Measurements from ENCODE around the gene GUCD1. TPM values are rescaled to one million over a fixed set of nuclear protein-coding genes. Genes with fewer than 3 reads are reported as not detected.

Gene GUCD1
- total and polyA plus RNA-seq, 10 of the 15 experiments (the other 5 are each of a cell fraction or from before 2014, with no cell fraction given): 56.0 to 177 (median 88.2) TPM

DNA sequence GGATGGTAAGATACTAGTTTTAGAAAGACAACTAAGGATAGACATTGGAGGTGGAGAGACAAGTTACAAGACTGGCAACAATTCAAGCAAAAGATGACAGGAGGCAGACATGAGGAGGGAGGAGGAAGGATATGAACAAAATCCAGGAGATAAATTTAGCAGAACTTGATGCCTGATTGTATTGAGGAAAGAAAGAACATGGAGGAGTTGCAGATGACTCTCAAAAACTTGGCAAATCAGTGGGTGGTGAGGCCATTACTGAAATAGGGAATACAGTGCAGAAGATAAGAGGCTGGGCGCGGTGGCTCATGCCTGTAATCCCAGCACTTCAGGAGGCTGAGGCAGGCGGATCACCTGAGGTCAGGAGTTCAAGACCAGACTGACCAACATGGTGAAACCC lies 62.5 kb downstream of the GUCD1 start (continued):
- TF ChIP-seq FOS (IDR thresholded peaks at IDR 0.05; ENCODE audit: borderline replicate concordance, extremely low read depth, insufficient read length) (no peak), SP1 (IDR thresholded peaks at IDR 0.05; ENCODE audit: low read depth, low read length) (no peak), ESRRA (IDR thresholded peaks at IDR 0.05; ENCODE audit: low read length) (no peak), EZH2 (IDR thresholded peaks at IDR 0.05; ENCODE audit: borderline replicate concordance, control insufficient read depth, low read depth, low read length) (no peak)
- TF ChIP-seq, protein P1, sequence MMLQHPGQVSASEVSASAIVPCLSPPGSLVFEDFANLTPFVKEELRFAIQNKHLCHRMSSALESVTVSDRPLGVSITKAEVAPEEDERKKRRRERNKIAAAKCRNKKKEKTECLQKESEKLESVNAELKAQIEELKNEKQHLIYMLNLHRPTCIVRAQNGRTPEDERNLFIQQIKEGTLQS (IDR thresholded peaks at IDR 0.05; ENCODE audit: borderline replicate concordance, extremely low read depth, low read depth, low read length): no peak

Other genes starting within 250 kb of the GUCD1 start
- 27.4 and 28.5 TPM in 2 replicates for gene ADORA2A, start 127.5 kb downstream of the GUCD1 start, total RNA-seq (2014; rRNA removed)
- 10.5 and 10.9 TPM in 2 replicates for gene ADORA2A, start 127.5 kb downstream of the GUCD1 start, total RNA-seq (2014; rRNA removed; fragmentation: Illumina TruSeq; extraction: Trizol)
- gene ADORA2A, start 127.5 kb downstream of the GUCD1 start, total RNA-seq (2021): 22.9 and 23.6 TPM in 2 replicates
- gene ADORA2A, start 127.5 kb downstream of the GUCD1 start, polyA plus RNA-seq (2011; rRNA removed): 16.2 and 31.2 TPM in 2 replicates
- 4.6 and 15.9 TPM in 2 replicates for gene ADORA2A, start 127.5 kb downstream of the GUCD1 start, polyA plus RNA-seq (2014; fragmentation: Illumina TruSeq; extraction: Trizol)
- 1 to 10 TPM in 1 of 2 experiments, under 1 TPM in 1; 0.69 to 1.6 TPM for gene ADORA2A, start 127.5 kb downstream of the GUCD1 start, polyA plus RNA-seq (2014; fragmentation: Nextera tagmentation; extraction: Ambion mirVana)
- gene ADORA2A, start 127.5 kb downstream of the GUCD1 start, polyA plus RNA-seq (2014; rRNA removed): 29.6 and 30.5 TPM in 2 replicates
- 10 to 100 TPM; 15.8 to 20.6 TPM for gene ADORA2A, start 127.5 kb downstream of the GUCD1 start, polyA plus RNA-seq (2016; fragmentation: Nextera tagmentation; extraction: Ambion mirVana)
- 2.5 and 2.8 TPM in 2 replicates for gene UPB1, start 59.8 kb downstream of the GUCD1 start, total RNA-seq (2014; rRNA removed)
- 3.4 and 3.5 TPM in 2 replicates for gene UPB1, start 59.8 kb downstream of the GUCD1 start, total RNA-seq (2014; rRNA removed; fragmentation: Illumina TruSeq; extraction: Trizol)
- gene UPB1, start 59.8 kb downstream of the GUCD1 start, total RNA-seq (2021): 3.3 and 3.9 TPM in 2 replicates
- 20.5 and 20.6 TPM in 2 replicates for gene UPB1, start 59.8 kb downstream of the GUCD1 start, polyA plus RNA-seq (2011; rRNA removed)
- 2.6 and 2.8 TPM in 2 replicates for gene UPB1, start 59.8 kb downstream of the GUCD1 start, polyA plus RNA-seq (2014; fragmentation: Illumina TruSeq; extraction: Trizol)
- 1 to 10 TPM; 2.9 to 4.5 TPM for gene UPB1, start 59.8 kb downstream of the GUCD1 start, polyA plus RNA-seq (2014; fragmentation: Nextera tagmentation; extraction: Ambion mirVana)
- gene UPB1, start 59.8 kb downstream of the GUCD1 start, polyA plus RNA-seq (2014; rRNA removed): 3.4 and 3.5 TPM in 2 replicates
- 1 to 10 TPM in 1 of 2 experiments, under 1 TPM in 1; 0.89 to 1.2 TPM for gene UPB1, start 59.8 kb downstream of the GUCD1 start, polyA plus RNA-seq (2016; fragmentation: Nextera tagmentation; extraction: Ambion mirVana)
- gene SNRPD3, start 861 bp upstream of the GUCD1 start, total RNA-seq (2014; rRNA removed): 175 and 179 TPM in 2 replicates
- gene SNRPD3, start 861 bp upstream of the GUCD1 start, total RNA-seq (2014; rRNA removed; fragmentation: Illumina TruSeq; extraction: Trizol): 254 and 257 TPM in 2 replicates
- 111 and 112 TPM in 2 replicates for gene SNRPD3, start 861 bp upstream of the GUCD1 start, total RNA-seq (2021)
- 68.4 and 121 TPM in 2 replicates for gene SNRPD3, start 861 bp upstream of the GUCD1 start, polyA plus RNA-seq (2011; rRNA removed)
- 324 and 433 TPM in 2 replicates for gene SNRPD3, start 861 bp upstream of the GUCD1 start, polyA plus RNA-seq (2014; fragmentation: Illumina TruSeq; extraction: Trizol)
- 100 to 1,000 TPM; 244 to 258 TPM for gene SNRPD3, start 861 bp upstream of the GUCD1 start, polyA plus RNA-seq (2014; fragmentation: Nextera tagmentation; extraction: Ambion mirVana)
- gene SNRPD3, start 861 bp upstream of the GUCD1 start, polyA plus RNA-seq (2014; rRNA removed): 197 and 228 TPM in 2 replicates
- 100 to 1,000 TPM; 240 to 251 TPM for gene SNRPD3, start 861 bp upstream of the GUCD1 start, polyA plus RNA-seq (2016; fragmentation: Nextera tagmentation; extraction: Ambion mirVana)
- gene LRRC75B, start 37.9 kb upstream of the GUCD1 start, total RNA-seq (2014; rRNA removed): 0.11 TPM in 2 replicates
- 0.09 and 0.18 TPM in 2 replicates for gene LRRC75B, start 37.9 kb upstream of the GUCD1 start, total RNA-seq (2014; rRNA removed; fragmentation: Illumina TruSeq; extraction: Trizol)
- 0.24 and 0.26 TPM in 2 replicates for gene LRRC75B, start 37.9 kb upstream of the GUCD1 start, total RNA-seq (2021)
- gene LRRC75B, start 37.9 kb upstream of the GUCD1 start, polyA plus RNA-seq (2011; rRNA removed): 0.68 and 0.98 TPM in 2 replicates
- 0.09 TPM in 1 of 2 replicates, not detected in the other for gene LRRC75B, start 37.9 kb upstream of the GUCD1 start, polyA plus RNA-seq (2014; fragmentation: Illumina TruSeq; extraction: Trizol)
- not detected for gene LRRC75B, start 37.9 kb upstream of the GUCD1 start, polyA plus RNA-seq (2014; fragmentation: Nextera tagmentation; extraction: Ambion mirVana)
- gene LRRC75B, start 37.9 kb upstream of the GUCD1 start, polyA plus RNA-seq (2014; rRNA removed): 0.56 and 0.66 TPM in 2 replicates
- gene LRRC75B, start 37.9 kb upstream of the GUCD1 start, polyA plus RNA-seq (2016; fragmentation: Nextera tagmentation; extraction: Ambion mirVana): under 1 TPM in 1 of 2 experiments, not detected in 1; 0.10 TPM
- gene GGT1, start 48.1 kb upstream of the GUCD1 start, total RNA-seq (2014; rRNA removed): 8.0 and 8.4 TPM in 2 replicates
- gene GGT1, start 48.1 kb upstream of the GUCD1 start, total RNA-seq (2014; rRNA removed; fragmentation: Illumina TruSeq; extraction: Trizol): 4.1 and 5.0 TPM in 2 replicates
- 11.8 and 13.9 TPM in 2 replicates for gene GGT1, start 48.1 kb upstream of the GUCD1 start, total RNA-seq (2021)
- gene GGT1, start 48.1 kb upstream of the GUCD1 start, polyA plus RNA-seq (2011; rRNA removed): 8.5 and 26.6 TPM in 2 replicates
- 2.1 and 7.4 TPM in 2 replicates for gene GGT1, start 48.1 kb upstream of the GUCD1 start, polyA plus RNA-seq (2014; fragmentation: Illumina TruSeq; extraction: Trizol)
- gene GGT1, start 48.1 kb upstream of the GUCD1 start, polyA plus RNA-seq (2014; fragmentation: Nextera tagmentation; extraction: Ambion mirVana): 1 to 10 TPM in 1 of 2 experiments, under 1 TPM in 1; 0.47 to 1.4 TPM
- 11.3 and 11.6 TPM in 2 replicates for gene GGT1, start 48.1 kb upstream of the GUCD1 start, polyA plus RNA-seq (2014; rRNA removed)
- 10 to 100 TPM; 10.2 to 14.8 TPM for gene GGT1, start 48.1 kb upstream of the GUCD1 start, polyA plus RNA-seq (2016; fragmentation: Nextera tagmentation; extraction: Ambion mirVana)
- gene PIWIL3, start 219.6 kb upstream of the GUCD1 start, total RNA-seq (2014; rRNA removed): not detected in 2 replicates
- gene PIWIL3, start 219.6 kb upstream of the GUCD1 start, total RNA-seq (2014; rRNA removed; fragmentation: Illumina TruSeq; extraction: Trizol): 0.04 TPM in 1 of 2 replicates, not detected in the other
- gene PIWIL3, start 219.6 kb upstream of the GUCD1 start, total RNA-seq (2021): not detected in 2 replicates
- gene PIWIL3, start 219.6 kb upstream of the GUCD1 start, polyA plus RNA-seq (2011; rRNA removed): not detected in 2 replicates
- gene PIWIL3, start 219.6 kb upstream of the GUCD1 start, polyA plus RNA-seq (2014; fragmentation: Illumina TruSeq; extraction: Trizol): not detected in 2 replicates
- gene PIWIL3, start 219.6 kb upstream of the GUCD1 start, polyA plus RNA-seq (2014; fragmentation: Nextera tagmentation; extraction: Ambion mirVana): not detected
- gene PIWIL3, start 219.6 kb upstream of the GUCD1 start, polyA plus RNA-seq (2014; rRNA removed): not detected in 2 replicates
- gene PIWIL3, start 219.6 kb upstream of the GUCD1 start, polyA plus RNA-seq (2016; fragmentation: Nextera tagmentation; extraction: Ambion mirVana): not detected

Measured in GM12878 (cell line).